Kidney tubule cell (primary cell): ENCODE data around the gene BBOX1.
"Not testable (repeated sequence)": the region's sequence is repeated elsewhere in the genome, so short reads cannot be mapped to it uniquely, and the experiment has no call there.

Experiments used
- DNase-seq: peaks from one replicate; pipeline ENCODE4 v3.0.0-alpha.2; 2018; ENCODE audit warnings: low spot score

BBOX1 gene

DNA sequence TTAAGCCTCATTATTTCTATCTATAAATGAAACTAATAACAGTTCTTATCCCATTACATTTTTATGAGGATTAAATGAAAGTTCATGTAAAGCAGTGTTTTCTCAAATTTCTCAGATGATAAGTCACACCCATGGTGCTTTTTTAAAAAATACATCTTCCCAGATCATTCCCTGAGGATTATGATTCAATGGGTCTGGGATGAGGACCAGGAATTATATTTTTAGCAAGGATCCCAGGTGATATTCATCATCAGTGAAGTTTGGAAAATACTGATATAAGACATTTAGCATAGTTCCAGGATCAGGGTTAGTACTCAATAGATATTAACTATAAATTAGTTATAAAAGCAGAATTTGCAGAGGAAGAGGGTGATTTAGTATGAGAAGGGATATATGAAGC is 89.1 kb downstream of the BBOX1 start:
- DNase-seq, result no peak

- no peak for DNase-seq
These were observed 90.2 kb downstream of the BBOX1 start for GRCh38 chr11:27130806-27131205.

DNA sequence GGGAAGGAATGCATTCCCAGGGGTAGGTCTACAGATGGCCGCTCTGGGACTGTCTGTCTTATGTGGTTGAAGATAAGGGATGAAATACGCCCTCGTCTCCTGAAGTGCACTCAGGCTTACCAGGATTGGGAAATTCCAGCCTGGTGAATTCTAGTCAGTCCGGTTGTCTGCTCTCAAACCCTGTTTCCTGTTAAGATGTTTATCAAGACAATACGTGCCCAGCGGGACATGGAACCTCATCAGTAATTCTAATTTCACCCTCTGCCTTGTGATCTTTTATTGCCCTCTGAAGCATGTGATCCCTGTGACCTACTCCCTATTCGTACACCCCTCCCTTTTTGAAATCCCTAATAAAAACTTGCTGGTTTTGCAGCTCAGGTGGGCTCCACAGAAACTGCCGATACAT is 95.3 kb downstream of the BBOX1 start:
- DNase-seq, result not testable (repeated sequence)

DNA sequence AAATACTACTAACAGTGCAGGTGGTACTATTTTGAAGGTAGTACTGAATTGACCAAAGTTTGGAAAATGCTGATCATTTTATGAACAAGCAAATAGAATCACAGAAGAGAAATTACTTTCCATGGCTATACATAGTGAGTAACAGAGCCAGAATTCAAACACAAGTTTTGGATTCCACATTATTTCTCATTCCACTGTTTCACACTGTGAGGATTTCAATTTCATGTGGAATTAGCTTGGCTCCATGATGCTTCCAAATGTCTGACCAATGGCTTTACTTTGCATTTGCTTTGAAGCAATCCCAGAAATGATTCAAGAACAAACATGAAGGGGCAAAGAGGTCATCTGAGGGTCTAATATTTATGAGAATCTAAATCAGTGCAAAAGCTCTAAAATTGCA is 98.1 kb downstream of the BBOX1 start:
- DNase-seq, result no peak

DNA sequence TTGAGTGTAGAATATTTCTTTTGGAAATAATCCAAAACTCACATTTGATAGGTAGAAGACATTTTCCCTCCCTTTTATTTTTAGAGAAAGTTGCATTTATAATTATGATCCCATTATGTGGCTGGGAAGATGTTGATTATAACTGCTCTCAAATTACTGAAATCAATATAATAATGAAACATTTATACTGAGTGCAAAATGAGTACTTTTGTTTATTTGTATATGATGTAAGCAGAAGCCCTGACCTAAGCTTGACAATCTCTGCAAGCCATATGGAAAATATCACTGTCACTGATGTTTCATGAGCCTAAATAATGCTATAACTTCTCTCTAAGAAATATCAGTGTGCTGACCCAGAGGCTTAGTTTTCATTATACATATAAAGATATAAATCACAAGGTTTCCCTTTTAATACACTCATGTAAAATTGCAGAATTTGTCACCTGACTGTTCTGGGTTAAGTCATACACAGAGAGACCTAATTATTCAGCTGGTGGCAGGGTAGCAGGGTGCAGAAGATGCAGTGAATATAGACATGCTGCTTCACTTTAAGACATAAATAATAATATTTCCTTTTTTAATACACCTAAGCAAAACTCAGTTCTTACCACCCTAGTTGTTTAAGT is 99.2 kb downstream of the BBOX1 start:
- no peak for DNase-seq

GRCh38 chr11:27141576-27141975 is 101.0 kb downstream of the BBOX1 start:
- no peak for DNase-seq

- no peak for DNase-seq
These were observed 107.3 kb downstream of the BBOX1 start for GRCh38 chr11:27147916-27148315.

GRCh38 chr11:27148506-27148905 is 107.9 kb downstream of the BBOX1 start:
- no peak for DNase-seq

GRCh38 chr11:27150098-27150497 is 109.5 kb downstream of the BBOX1 start:
- no peak for DNase-seq

GRCh38 chr11:27153136-27153535 is 112.5 kb downstream of the BBOX1 start:
- no peak for DNase-seq

- peak; percentile 80 for DNase-seq
These were observed 118.1 kb downstream of the BBOX1 start for GRCh38 chr11:27158456-27159334.

DNA sequence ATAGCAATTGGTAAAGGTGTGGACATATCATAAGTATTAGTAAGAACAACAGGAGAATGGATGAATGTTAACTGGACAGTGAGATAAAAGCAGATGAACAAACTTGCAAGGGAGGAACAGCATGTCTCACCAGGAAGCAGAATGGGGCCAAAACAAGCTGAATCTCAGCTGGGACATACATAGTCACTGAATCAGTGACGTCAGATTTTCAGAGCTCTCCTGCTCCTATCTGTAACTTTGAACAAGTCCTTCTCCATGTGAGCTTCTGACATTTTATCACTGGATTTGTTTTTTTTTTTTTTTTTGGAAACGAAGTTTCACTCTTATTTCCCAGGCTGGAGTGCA is 118.7 kb downstream of the BBOX1 start:
- DNase-seq, result no peak

GRCh38 chr11:27161071-27161470 is 120.5 kb downstream of the BBOX1 start:
- DNase-seq, result peak; percentile 30

DNA sequence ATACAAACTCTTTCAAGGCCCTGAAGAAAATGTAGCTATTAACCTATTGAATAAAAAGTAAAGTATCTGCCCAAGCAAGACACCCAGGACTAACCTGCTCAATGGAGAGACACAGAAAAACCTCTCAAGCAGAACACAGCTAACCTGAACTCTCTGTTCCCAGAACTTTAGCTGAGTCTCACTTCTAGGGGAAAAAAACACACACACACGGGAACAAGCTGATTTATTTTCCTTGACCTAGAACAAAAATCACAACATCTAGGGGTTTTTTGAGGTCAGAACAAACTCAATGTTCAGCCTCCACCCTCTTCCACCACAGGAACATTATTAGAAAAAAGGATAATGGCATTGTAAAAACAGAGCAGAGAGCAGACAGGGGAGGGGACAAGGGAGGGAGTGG is 121.6 kb downstream of the BBOX1 start:
- no peak for DNase-seq

- DNase-seq, result no peak
These were observed 125.5 kb downstream of the BBOX1 start for GRCh38 chr11:27166130-27166529.

DNA sequence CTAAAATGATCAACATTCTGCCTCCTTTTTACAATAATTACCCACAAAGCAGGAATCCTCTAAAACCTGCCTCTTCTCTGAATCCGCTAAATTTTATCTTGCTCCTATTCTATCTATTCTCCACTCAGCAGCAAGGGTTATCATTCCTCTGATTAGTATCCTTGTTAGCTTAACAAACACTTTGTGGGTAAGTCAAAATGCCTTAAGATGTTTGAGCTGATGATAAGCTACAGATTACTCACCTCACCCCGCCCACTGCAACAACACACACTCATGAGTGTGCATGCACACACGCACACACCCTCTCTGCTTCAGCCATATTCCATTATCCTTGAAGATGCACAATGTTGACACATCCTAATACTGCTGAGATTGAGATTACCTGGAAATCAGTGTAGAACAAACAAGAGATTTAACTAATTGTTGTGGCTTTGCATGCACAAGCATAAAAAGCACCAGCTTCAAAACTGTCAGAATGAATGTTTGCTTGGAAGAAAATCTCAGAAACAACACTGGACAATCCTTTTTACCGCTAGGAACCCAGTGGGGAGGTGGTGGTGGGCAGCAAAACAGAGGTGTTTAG is 130.9 kb downstream of the BBOX1 start:
- peak; percentile 22 for DNase-seq

- DNase-seq, result no peak
These were observed 132.9 kb downstream of the BBOX1 start for GRCh38 chr11:27173545-27173944.

- DNase-seq, result no peak
These were observed 133.4 kb downstream of the BBOX1 start for GRCh38 chr11:27174021-27174420.

DNA sequence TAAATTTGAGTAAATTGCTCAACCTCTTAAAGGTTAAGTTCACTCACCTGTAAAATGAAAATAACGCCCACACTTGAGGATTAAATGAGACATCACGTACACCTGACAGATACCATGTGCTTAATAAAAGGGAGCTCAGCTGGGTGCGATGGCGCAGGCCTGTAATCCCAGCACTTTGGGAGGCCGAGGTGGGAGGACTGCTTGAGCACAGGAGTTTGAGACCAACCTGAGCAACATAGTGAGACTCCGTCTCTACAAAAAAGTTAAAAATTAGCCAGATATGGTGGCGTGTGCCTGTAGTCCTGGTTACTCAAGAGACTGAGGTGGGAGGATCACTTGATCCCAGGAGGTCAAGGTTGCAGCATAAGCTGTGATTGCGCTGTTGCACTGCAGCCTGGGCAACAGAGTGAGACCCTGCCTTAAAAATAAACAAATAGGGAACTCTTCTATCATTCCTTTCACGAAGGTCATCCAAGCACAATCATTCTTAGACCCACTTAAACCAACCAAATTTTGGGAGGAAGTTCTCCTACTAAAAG is 134.1 kb downstream of the BBOX1 start:
- no peak for DNase-seq

DNA sequence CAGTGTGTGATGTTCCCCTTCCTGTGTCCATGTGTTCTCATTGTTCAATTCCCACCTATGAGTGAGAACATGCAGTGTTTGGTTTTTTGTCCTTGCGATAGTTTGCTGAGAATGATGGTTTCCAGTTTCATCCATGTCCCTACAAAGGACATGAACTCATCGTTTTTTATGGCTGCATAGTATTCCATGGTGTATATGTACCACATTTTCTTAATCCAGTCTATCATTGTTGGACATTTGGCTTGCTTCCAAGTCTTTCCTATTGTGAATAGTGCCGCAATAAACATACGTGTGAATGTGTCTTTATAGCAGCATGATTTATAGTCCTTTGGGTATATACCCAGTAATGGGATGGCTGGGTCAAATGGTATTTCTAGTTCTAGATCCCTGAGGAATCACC is 134.9 kb downstream of the BBOX1 start:
- not testable (repeated sequence) for DNase-seq
